Right ventricle myocardium inferior (tissue), 1 donor: Measurements from ENCODE around the gene RUBCN. TPM values are rescaled to one million over a fixed set of nuclear protein-coding genes. Genes with fewer than 3 reads are reported as not detected.
"Not testable (repeated sequence)": the region's sequence is repeated elsewhere in the genome, so short reads cannot be mapped to it uniquely, and the experiment has no call there.

Source experiments
- ATAC-seq: fragments of 200-7000 bp; cut with Tn5 transposase; one replicate; pipeline ENCODE4 v1.9.1; 2020; ENCODE audit warnings: mild to moderate bottlenecking, moderate library complexity
- DNase-seq: peaks from one replicate; pipeline ENCODE4 v3.0.0; 2021; ENCODE audit errors: missing footprints
- intact Hi-C: fragments of 100-400 bp; cut with DNase I; formaldehyde crosslinking; loops from one replicate; pipeline ENCODE4 v1.11.0; 2022
- total RNA-seq: library from RNA; stranded (reverse); fragmentation: NEBNext Ultra II Directional; extraction: Animal tissue kit (Norgen Biotek cat#: 25700); gene quantifications from one replicate; pipeline ENCODE4 v1.2.1, GENCODE V29; 2021
- donor health status: DM: no; HTN: yes; CAD: no; lungs with severe emphysema.

The RUBCN gene
- total RNA-seq, 1 donor from 2014 or later = 19.3 TPM

GRCh38 chr3:197737749-197738462 lies 1.2 kb upstream of the RUBCN start:
- no peak for DNase-seq
- intact Hi-C loops = no loop called here

GRCh38 chr3:197737319-197737649 lies 580 bp upstream of the RUBCN start:
- intact Hi-C loops = no loop called here
- DNase-seq = no peak
- no peak for ATAC-seq

More at GRCh38 chr3:197737749-197738462, 1.2 kb upstream of the RUBCN start:
- ATAC-seq = no peak

- ATAC-seq (peak; percentile 7), DNase-seq (peak; percentile 72)
- intact Hi-C loops = no loop called here
Measured at GRCh38 chr3:197736010-197736490, 654 bp downstream of the RUBCN start.

- ATAC-seq (no peak), DNase-seq (no peak)
- intact Hi-C loops = no loop called here
Measured at GRCh38 chr3:197734667-197735318, 1.9 kb downstream of the RUBCN start.

GRCh38 chr3:197733042-197733441 lies 3.7 kb downstream of the RUBCN start:
- DNase-seq (no peak), ATAC-seq (no peak)
- intact Hi-C loops = no loop called here

GRCh38 chr3:197731483-197731882 lies 5.2 kb downstream of the RUBCN start:
- intact Hi-C loops, DNase-seq: not testable (repeated sequence)

GRCh38 chr3:197730770-197731169 lies 5.9 kb downstream of the RUBCN start:
- ATAC-seq, DNase-seq, intact Hi-C loops: not testable (repeated sequence)

More at GRCh38 chr3:197731483-197731882, 5.2 kb downstream of the RUBCN start:
- ATAC-seq = not testable (repeated sequence)

- DNase-seq (no peak), ATAC-seq (no peak)
- intact Hi-C loops = no loop called here
Measured at GRCh38 chr3:197730200-197730599, 6.5 kb downstream of the RUBCN start.

GRCh38 chr3:197728487-197728886 lies 8.2 kb downstream of the RUBCN start:
- no peak for DNase-seq
- ATAC-seq = no peak

GRCh38 chr3:197727878-197728277 lies 8.8 kb downstream of the RUBCN start:
- intact Hi-C loops, ATAC-seq, DNase-seq: not testable (repeated sequence)

More at GRCh38 chr3:197728487-197728886, 8.2 kb downstream of the RUBCN start:
- intact Hi-C loops = no loop called here

- DNase-seq (no peak), ATAC-seq (no peak)
- intact Hi-C loops = no loop called here
Measured at GRCh38 chr3:197722734-197723133, 14.0 kb downstream of the RUBCN start.

GRCh38 chr3:197720694-197721093 lies 16.0 kb downstream of the RUBCN start:
- no peak for ATAC-seq
- intact Hi-C loops = no loop called here
- DNase-seq = no peak

GRCh38 chr3:197718891-197719290 lies 17.8 kb downstream of the RUBCN start:
- no peak for ATAC-seq
- DNase-seq = no peak
- intact Hi-C loops = no loop called here

GRCh38 chr3:197714251-197714650 lies 22.5 kb downstream of the RUBCN start:
- intact Hi-C loops = no loop called here
- ATAC-seq (no peak), DNase-seq (no peak)

- no peak for DNase-seq
- ATAC-seq = no peak
- intact Hi-C loops = loop anchor here (2.0 kb wide), 1 partner anchor 35 kb away; the partner anchor contains the start of gene FYTTD1
Measured at GRCh38 chr3:197713477-197713822, 23.3 kb downstream of the RUBCN start.

GRCh38 chr3:197711973-197712707 lies 24.6 kb downstream of the RUBCN start:
- ATAC-seq (peak; percentile 95), DNase-seq (peak; percentile 89)
- intact Hi-C loops = loop anchor here (2.0 kb wide), 1 partner anchor 37 kb away; the partner anchor contains the start of gene FYTTD1

- intact Hi-C loops, DNase-seq, ATAC-seq: not testable (repeated sequence)
Measured at GRCh38 chr3:197710965-197711364, 25.7 kb downstream of the RUBCN start.

GRCh38 chr3:197709135-197709534 lies 27.6 kb downstream of the RUBCN start:
- DNase-seq = no peak
- intact Hi-C loops = no loop called here
- no peak for ATAC-seq

GRCh38 chr3:197706658-197707057 lies 30.0 kb downstream of the RUBCN start:
- DNase-seq (no peak), ATAC-seq (no peak)
- intact Hi-C loops = no loop called here
